COLO829 (cell line): ENCODE measurements around the gene ITGBL1.
"Not testable (repeated sequence)": the region's sequence is repeated elsewhere in the genome, so short reads cannot be mapped to it uniquely, and the experiment has no call there.

Experiments used
- DNase-seq: peaks from one replicate; pipeline ENCODE4 v3.0.0; 2012; ENCODE audit warnings: low spot score

Gene ITGBL1

DNA sequence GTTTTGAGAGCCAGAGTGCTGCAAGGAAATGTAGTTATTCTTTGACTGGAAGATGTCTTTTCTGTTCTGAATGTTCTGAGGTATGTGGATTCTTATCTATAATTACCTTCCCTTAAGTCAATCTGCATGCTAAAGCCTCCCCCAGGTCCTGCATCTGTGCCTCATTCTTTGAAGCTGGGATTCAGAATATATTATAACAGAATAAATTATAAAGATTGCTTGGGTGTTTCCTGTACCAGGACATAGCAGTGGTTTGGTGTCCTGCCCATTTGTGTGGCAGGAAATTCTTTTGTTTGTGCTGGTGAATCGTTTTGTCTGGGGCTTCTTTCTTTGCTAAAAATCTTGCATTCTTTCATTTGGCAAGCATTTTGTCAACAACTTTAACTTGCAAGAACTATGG, 60.2 kb downstream of the ITGBL1 start:
- DNase-seq, result no peak

DNA sequence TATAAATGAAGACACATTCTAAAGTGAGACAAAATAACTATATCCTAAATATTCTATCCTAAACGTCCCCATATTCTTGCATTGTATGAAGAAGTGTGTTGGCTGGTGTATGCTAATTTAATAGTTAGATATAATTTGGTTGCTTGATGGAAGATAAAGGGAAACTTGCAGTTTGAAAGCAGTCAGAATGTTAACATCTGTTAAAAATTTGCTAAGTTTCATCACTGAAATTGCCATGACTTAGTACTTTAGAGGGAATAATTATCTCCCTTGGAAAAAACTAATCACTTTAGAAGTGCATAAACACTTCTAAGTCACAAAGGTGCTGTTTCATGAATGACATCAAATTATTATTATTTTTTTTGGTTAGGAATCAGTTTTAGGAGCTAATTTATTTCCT, 61.6 kb downstream of the ITGBL1 start:
- no peak for DNase-seq

DNA sequence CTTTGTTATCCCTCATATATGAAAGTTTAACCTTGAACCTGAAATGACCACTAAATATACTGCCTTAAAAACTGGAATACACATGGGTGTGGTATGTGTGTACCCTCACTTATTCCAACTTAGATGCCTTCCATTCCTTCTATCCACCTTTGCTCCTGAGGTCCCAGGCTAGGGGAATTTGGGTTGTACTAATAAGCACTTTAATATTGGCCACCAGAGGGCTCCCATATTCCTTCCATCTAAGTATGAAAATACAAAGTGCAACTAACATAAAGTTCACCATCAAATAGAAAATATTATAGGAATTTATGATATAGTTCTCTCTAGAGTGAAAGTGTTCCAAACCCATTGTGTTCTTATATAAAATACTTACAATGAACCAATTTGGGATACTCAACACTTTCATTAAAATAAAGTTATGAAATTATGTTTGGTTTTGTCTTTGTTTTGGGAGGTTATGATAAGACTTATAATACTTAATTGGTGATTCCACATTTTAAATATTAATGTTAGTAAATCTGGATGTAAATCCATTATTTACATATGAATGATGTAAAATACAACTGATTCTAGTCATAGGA, 62.3 kb downstream of the ITGBL1 start:
- DNase-seq, result peak; percentile 2

DNA sequence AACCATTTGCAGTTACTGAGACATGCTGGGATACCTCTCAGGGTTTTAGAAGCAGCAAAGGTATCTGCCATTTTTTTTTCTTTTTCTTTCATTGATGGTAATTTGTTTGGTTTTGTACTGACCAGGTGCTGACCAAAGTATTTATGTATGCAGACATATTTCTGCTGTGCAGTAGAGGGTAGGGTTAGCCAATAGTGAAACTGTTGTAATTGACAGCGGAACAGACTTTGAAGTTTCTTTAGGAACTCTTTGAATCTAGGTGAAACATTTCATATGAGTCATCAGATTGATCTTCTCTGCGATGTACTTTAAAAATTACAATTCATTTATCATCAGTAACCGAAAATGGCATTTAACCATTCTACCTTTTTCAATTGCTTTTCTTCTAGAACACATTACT, 63.0 kb downstream of the ITGBL1 start:
- DNase-seq, result no peak

DNA sequence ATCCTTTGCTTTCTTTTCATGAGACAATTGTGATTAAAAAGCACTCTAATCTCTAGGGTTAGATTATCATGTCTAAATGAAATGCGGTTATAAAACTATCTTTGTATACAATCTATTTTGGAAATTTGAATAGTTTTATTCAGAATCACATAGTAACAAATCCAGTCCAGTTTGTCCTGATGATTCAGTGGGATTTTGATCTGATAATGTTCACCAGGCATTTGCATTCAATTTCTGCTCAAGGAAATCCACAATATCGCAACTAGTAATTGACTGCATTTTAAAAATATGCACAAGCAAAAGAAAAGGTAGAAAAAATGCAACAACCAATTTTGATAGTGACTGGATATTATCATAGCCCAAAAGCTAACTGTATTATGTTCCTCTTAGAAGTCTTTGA, 63.8 kb downstream of the ITGBL1 start:
- DNase-seq, result no peak

DNA sequence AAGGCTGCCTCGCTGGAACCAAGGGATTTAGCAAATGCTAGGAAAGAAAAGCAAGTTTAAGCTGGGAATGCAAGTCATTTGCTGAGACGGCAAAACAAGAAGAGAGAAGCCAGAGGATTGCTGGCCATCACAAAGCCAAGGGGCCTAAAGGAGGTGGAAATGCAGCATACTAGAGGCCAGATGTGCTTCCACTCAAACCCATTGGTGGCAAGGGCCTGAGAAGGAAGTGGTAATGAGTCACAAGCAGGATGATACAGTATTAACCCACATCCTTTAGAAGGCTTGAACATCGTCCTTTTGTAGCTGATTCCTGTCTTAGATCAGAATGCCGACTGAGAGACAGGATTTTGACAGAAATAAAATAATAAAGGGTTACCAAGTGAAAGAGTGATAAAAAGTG, 68.2 kb downstream of the ITGBL1 start:
- DNase-seq, result no peak

DNA sequence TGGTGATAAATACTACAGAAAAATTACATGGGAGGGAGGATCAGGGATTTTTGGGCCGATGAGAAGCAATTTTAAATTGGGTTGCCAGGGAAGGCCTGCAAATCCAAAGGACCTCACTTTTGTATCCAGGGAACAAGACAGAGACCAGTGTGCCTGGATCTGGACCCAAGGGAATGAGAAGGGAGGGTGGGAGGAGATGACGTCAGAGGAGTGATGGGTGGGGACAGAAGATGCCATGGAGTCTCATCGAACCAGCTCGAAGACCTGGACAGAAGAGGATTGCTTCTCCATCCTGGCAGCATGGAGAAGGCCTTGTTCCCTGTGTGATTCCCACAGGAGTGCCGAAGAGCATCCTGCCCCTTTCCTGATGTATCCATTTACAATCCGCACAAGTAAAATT, 68.9 kb downstream of the ITGBL1 start:
- DNase-seq, result no peak

DNA sequence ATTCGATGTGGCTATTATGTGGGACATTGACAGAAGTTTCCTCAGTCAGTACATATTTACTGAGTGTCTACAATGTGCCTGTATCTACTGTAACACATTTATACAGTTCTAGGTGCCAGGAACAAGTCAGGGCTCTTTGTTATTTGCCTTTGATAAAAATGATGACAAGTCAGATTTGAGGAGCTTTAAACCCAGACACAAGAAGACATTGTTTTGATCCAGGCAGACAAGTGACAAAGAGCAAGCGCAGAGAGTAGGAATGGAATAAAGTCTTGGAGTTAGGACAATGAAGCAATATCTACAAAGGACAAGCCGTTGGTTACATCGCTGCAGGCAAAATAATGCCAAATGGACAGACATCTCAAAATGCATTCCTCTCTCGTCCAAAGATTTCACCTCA, 70.1 kb downstream of the ITGBL1 start:
- DNase-seq, result peak; percentile 4

DNA sequence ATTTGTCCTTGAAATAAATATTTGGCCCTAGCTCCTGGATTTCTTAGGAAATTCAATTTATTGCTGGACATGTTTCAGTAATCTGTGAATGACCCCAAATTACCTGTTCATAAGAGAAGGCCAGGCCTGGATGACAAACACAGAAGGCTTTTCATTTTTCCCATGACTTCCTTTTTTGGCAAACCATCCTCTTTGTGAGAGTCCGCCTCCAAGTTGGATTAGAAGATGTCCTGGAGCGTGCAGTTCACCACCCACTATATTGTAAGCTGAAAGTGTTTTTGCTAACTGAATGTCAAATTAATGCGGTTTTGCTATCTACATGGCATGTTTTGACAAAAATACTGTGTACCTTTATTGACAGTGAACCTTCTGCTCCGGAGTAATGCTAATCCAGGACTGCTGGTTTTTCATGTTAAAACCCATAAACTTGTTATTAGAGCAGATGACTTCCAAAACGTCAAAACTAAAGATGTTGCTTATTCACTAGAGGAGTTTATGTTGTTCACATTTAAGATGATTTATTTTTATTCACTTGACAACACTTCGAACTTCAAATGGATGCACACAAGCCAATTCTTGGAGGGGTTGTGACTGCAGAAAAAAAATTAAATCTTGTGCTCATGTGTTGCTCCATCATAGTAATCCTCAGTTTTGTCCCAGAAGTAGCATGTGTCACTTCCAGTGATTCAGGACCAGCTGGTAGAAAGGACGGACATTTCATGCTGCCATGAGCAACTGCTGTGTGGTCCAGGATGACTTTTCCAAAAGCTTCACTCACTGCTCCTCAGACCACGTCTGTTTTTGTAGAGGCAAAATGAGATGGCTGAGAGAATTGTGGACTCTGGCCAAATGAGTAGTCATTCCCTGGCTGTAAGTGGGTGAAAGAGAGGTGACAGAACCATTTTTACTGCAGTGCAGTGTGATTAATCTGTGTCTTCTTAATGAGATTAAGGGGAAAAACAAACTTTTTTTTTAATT, 71.0 kb downstream of the ITGBL1 start:
- DNase-seq, result no peak

DNA sequence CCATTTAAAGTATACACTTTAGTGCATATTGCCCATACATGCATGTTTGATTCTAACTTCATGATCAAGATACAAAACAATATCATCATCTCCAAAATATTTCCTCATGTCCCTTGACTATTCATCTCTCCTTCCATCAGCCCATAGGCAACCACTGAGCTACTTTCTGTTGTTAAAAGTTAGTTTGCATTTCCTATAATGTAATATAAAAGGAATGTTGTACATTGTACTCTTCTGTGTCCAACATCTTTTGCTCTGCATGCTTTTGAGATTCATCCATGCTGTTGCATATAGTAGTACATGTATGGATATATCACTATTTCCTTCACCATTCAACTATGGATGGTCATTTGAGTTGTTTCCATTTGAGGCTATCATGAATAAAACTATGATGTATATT, 74.7 kb downstream of the ITGBL1 start:
- no peak for DNase-seq

DNA sequence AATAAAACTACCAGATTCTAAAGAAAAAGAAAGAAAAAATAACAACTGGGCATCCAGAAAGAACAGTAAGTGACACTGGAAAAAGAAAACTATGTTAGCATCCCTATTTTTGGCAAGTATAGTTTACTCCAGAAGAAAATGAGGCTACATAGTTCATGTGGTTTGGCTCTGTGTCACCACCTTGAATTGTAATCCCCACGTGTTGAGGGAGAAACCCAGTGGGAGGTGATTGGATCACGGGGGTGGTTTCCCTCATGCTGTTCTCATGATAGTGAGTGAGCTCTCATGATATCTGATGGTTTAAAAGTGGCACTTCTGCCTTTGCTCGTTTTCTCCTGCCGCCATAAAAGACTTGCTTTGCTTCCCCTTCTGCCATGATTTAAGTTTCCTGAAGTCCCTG, 76.9 kb downstream of the ITGBL1 start:
- no peak for DNase-seq

DNA sequence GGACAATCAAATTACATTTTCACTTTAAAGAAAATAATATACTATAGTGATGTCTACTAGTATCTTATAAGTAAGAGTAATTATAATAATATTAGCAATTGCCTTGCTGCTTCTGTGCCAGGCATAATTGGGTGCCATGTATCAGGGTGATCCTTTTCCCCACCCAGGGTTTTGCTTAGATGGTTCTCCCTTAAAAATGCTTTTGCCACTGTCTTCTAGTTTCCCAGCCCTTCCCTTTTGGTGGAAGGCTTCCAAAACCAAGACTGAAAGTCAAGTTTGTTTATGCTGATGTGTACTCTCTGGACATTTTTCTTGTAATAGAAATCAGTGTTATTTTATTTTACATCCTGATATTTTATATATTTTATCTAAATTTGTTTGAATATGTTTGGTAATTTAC, 77.8 kb downstream of the ITGBL1 start:
- DNase-seq, result no peak

DNA sequence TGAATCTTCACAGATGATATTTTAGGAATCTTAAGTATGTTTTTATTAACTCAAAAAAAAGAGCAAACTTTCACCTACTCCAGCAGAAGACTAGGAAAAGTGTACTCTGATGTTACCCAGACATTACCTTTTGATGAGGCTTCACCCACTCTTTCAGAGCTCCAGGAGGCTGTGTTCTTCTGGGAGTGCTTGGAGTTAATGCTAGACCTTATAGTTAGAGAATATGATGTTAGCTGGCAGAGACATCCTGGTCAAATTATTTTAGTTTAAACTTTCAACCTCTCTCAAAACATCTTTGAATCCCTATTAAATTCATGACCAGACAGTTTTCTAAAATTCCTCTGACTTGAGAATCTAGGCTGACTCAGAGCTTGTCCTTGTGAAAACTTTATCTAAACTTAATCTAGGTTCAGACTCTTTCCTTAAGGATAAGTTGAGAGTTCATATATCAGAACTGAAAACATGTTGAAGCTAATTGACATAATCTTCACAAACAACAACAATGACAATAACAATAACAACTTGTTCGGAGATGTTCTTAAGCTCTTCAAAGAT, 82.8 kb downstream of the ITGBL1 start:
- no peak for DNase-seq

DNA sequence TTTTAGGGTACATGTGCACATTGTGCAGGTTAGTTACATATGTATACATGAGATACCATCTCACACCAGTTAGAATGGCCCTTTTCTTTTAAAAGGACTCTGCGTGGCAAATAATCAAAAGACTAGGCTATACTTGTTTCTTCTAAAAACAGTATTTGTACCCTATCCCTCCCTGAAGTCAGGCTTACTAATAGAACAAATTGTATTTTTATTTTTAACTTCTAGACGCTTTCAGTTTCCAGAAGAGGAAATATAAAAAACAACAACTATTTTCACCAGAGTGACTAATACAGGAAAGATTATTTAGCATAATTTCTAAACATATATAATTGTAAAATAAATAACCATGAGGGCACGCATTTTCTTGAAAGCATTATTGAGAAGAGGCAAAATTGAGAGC, 83.6 kb downstream of the ITGBL1 start:
- DNase-seq, result no peak

DNA sequence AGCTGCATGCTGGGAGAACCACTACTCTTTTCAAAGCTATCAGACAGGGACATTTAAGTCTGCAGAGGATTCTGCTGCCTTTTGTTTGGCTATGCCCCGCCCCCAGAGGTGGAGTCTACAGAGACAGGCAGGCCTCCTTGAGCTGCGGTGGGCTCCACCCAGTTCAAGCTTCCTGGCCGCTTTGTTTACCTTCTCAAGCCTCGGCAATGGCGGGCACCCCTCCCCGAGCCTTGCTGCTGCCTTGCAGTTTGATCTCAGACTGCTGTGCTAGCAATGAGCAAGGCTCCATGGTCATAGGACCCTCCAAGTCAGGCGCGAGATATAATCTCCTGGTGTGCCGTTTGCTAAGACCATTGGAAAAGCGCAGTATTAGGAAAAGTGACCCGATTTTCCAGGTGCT, 92.1 kb downstream of the ITGBL1 start:
- not testable (repeated sequence) for DNase-seq

DNA sequence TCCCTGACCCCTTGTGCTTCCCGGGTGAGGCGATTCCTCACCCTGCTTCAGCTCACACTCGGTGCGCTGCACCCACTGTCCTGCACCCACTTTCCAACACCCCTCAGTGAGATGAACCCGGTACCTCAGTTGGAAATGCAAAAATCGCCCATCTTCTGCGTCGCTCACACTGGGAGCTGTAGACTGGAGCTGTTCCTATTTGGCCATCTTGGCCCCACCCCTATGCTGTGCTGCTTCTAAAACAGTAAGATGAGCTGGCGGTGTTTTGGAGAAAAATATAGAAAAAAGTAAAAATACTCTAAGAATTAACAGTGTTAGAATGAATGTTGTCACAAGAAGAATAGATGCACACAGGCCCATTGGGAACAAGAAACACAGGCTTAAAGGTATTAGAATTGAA, 92.5 kb downstream of the ITGBL1 start:
- no peak for DNase-seq

DNA sequence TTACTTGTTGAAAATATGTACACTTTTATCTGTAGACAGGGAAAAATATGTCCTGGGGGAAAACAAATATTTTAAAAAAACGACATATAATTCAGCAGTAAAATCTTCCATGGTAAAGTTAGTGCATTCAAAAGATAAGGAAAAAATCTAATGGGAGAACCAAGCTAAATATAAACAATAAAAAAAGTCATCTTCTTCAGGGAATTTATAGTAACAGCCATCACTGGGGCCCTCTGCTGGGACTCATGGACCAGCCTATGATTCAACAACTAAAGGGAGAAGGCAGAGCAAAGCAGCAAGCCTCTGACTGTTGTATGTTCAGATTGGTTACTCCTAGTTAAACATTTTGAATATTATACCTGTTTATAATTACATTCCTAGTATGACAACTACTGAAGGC, 93.0 kb downstream of the ITGBL1 start:
- no peak for DNase-seq

DNA sequence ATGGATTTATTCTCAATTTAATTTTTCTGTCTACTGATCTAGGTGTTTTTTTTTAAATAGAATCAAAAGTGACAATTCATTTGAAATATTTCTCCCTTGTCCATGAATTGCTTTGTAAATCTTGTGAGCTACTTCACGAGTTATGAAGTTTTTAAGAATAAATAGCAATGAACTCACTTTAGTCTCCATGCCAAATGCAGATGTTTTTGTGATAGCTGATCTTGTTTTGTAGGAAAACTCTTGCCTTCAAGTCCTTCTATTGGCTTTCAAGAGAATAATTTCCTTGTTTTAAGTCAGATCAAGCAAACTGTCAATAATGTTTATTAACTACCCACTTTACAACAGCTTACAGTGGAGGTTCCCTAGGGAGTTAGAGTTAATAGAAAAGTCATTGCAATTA, 99.8 kb downstream of the ITGBL1 start:
- no peak for DNase-seq

DNA sequence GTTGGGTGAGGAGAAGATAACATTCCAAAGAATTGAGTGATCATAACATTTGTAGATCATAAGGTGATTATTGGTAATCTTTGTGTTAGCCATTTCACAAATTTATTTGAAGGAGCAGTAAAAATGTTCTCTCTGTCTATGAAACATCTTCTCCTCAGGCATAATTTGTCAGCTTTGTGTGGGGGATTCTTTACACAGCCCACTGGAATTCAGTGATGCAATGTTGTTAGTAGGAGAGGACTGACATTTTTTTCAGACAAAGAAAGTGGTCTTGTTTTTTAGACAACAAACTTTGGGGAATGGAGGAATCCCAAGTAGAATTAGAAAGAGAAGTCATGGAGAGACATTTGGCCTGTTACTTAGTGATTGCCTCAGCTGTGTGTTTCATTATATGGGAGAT, 100.3 kb downstream of the ITGBL1 start:
- no peak for DNase-seq

DNA sequence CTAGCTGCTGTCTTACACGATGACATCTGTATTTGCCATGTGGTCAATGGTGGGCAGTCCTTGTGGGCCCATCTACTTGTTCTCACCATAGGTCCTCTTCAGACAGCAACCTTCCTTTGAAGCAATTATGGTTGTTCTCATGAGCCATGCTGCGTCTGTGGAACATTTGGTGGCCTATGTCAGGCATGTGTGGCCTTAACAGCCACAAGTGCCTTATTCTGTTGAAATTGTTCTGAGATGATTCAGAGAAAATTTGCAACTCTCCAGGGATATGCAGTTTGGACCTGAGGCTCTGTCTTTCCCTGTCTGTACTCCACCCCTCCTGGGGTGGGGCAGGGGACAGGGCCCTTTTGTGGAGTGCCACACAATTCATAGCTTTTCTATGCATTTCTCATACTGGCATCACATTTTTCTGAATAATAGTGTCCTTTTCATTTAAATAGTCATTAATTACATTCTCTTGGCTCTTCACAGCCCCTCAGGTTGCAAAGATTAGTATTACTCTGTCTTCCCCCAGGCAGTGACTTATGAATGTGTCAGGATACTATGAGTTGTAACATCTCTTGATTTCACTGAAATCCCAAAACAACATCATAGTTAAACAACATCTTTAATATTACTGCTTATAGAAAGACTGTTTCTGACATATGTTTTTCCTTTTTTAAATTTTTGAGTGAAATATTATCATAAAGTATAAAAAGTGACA, 102.1 kb downstream of the ITGBL1 start:
- no peak for DNase-seq

DNA sequence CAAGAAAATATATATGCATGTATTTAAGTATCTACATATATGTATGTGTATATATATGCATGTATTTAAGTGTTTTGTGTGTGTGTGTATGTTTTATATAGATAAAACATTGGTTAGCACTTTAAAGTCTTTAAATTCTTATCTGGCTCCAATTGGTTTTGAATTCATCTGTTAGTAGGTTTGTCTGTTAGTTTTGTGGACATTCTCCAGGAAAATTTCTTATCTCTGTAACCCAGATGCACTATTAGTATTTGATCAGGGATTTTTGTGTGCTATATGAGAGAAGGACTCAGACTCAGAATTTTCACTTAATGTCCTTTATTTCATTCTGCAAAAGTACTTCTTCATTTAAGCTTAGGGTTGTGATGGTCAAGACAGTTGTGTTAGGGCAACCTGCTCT, 103.1 kb downstream of the ITGBL1 start:
- no peak for DNase-seq

DNA sequence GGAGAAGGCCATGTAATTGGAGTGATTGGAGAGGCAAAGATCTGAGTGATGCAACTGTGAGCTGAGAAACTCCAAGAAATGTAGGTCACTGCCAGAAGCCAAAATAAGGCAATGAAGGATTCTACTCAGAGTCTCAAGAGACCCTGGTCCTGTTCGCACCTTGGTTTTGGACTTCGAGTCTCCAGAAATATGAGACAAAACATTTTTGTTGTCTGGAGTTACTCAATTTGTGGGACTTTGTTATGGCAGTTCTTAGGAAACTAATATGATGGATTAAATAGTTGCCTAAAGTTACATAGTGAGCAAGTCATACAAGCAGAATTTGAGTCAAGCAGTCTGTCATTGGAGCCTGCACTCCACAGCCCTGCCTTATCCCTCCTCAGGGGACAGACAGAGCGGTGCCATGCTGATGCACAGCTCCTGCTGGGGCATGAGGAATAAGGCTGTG, 104.2 kb downstream of the ITGBL1 start:
- DNase-seq, result no peak

DNA sequence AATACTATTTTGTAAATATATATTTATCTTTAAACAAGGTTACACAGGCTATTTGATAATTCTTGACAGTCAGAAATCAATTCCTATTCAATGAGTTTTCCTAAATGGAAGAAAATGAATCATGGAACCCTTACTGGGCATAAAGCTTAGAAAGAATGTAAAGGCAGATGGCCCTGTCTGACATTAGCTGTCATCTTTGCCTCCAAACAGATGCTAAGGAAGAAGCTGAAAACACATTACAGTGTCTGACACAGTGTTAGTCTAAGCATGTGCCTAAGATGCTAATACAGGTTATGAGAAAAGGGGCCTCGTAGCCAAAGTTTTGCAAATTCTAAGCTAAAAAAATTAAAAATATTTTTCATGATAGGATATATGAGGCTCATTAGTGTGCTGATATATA, 112.8 kb downstream of the ITGBL1 start:
- DNase-seq, result no peak
